SK-N-SH (cell line): Measurements from ENCODE around the gene STXBP6. TPM values are rescaled to one million over a fixed set of nuclear protein-coding genes. Genes with fewer than 3 reads are reported as not detected.

ENCODE experiments used
- CTCF ChIA-PET: fragments of 300-600, 350-600 bp; formaldehyde crosslinking; extraction: SDS; loops from one replicate; lab custom pipeline; 2021; lab: Yijun Ruan, JAX
- POLR2A ChIA-PET: fragments of 350-600 bp; sonication (Branson Sonifier 250); formaldehyde crosslinking; extraction: SDS; loops from one replicate; lab custom pipeline; 2020; ENCODE audit warnings: antibody characterized with exemption, inconsistent platforms; lab: Yijun Ruan, JAX
- DNase-seq: peaks from one replicate; pipeline ENCODE4 v3.0.0; 2012
- H2AFZ ChIP-seq: fragments of 200-600 bp; sonication (generic); 2 replicates; pipeline ENCODE4 v1.8.1; 2016; ENCODE audit warnings: antibody characterized with exemption, mild to moderate bottlenecking, low read depth
- H3F3A ChIP-seq: fragments of 200-600 bp; sonication (generic); replicated peaks from 2 replicates; pipeline ENCODE3; 2016; ENCODE audit warnings: antibody characterized with exemption, mild to moderate bottlenecking; ENCODE audit not compliant: insufficient read depth
- H3K27ac ChIP-seq, 2 experiments: fragments of 200-500 bp in 1 of 2; fragments of 200-600 bp in 1 of 2; sonication (Bioruptor generic) in 1 of 2; sonication (generic), shearing (Covaris generic) in 1 of 2; 2 replicates each; pipeline versions ENCODE4 v1.5.1 to v1.6.1; 2014 to 2016; ENCODE audit warnings: low read depth in 2 of 2, inconsistent platforms in 1 of 2, low read length in 1 of 2, mild to moderate bottlenecking in 1 of 2, mixed read lengths in 1 of 2
- H3K27me3 ChIP-seq: fragments of 200-600 bp; sonication (generic), shearing (Covaris generic); 2 replicates; pipeline ENCODE4 v1.6.1; 2016; ENCODE audit warnings: mixed run types; ENCODE audit not compliant: insufficient read depth
- H3K36me3 ChIP-seq, 2 experiments: fragments of 200-500 bp in 1 of 2; fragments of 200-600 bp in 1 of 2; sonication (Bioruptor generic) in 1 of 2; sonication (generic) in 1 of 2; replicated peaks in 1 of 2; 2 replicates each; pipeline versions ENCODE3 to v1.5.1; 2014 to 2016; ENCODE audit warnings: low read length in 1 of 2, mild to moderate bottlenecking in 1 of 2; ENCODE audit not compliant: insufficient read depth in 2 of 2, control insufficient read depth in 1 of 2
- H3K4me1 ChIP-seq, 2 experiments: fragments of 200-500 bp in 1 of 2; fragments of 200-600 bp in 1 of 2; sonication (Bioruptor generic) in 1 of 2; sonication (generic), shearing (Covaris generic) in 1 of 2; 2 replicates each; pipeline versions ENCODE4 v1.5.1 to v1.6.1; 2014 to 2016; ENCODE audit warnings: low read depth in 1 of 2, low read length in 1 of 2, mixed run types in 1 of 2; ENCODE audit not compliant: insufficient read depth in 2 of 2, control insufficient read depth in 1 of 2
- H3K4me2 ChIP-seq: fragments of 200-600 bp; sonication (generic), shearing (Covaris generic); 2 replicates; pipeline ENCODE4 v1.6.1; 2017; ENCODE audit warnings: mixed run types
- H3K4me3 ChIP-seq, 2 experiments: fragments of 200-500 bp in 1 of 2; fragments of 200-600 bp in 1 of 2; sonication (Bioruptor generic) in 1 of 2; sonication (generic), shearing (Covaris generic) in 1 of 2; 2 replicates each; pipeline versions ENCODE4 v1.5.1 to v1.8.1; 2014 to 2016; ENCODE audit warnings: low read depth in 2 of 2, inconsistent platforms in 1 of 2, low read length in 1 of 2, mild to moderate bottlenecking in 1 of 2, mixed read lengths in 1 of 2, moderate library complexity in 1 of 2
- H3K79me2 ChIP-seq: fragments of 200-600 bp; sonication (generic); 2 replicates; pipeline ENCODE4 v1.8.1; 2017; ENCODE audit warnings: mild to moderate bottlenecking; ENCODE audit not compliant: insufficient read depth
- H3K9ac ChIP-seq: fragments of 200-600 bp; sonication (generic); 2 replicates; pipeline ENCODE4 v1.6.1; 2017; ENCODE audit warnings: mixed run types
- H3K9me2 ChIP-seq: fragments of 200-600 bp; sonication (generic); 2 replicates; pipeline ENCODE4 v1.6.1; 2017; ENCODE audit warnings: mixed run types
- H3K9me3 ChIP-seq: fragments of 200-600 bp; sonication (generic); 2 replicates; pipeline ENCODE4 v1.6.1; 2017; ENCODE audit warnings: mixed run types, mild to moderate bottlenecking, moderate library complexity
- H4K20me1 ChIP-seq: fragments of 200-600 bp; sonication (generic); 2 replicates; pipeline ENCODE4 v1.6.1; 2017; ENCODE audit warnings: mild to moderate bottlenecking, mixed run types; ENCODE audit not compliant: insufficient read depth
- CHD2 ChIP-seq: fragments of 150-350 bp; IDR thresholded peaks from 2 replicates; pipeline ENCODE4 v1.6.1; 2018; ENCODE audit warnings: low read length; ENCODE audit not compliant: partially characterized antibody
- EP300 ChIP-seq, 2 experiments: IDR thresholded peaks; 2 replicates each; pipeline versions ENCODE4 v1.4.0 to v1.6.1; 2012; ENCODE audit warnings: borderline replicate concordance in 1 of 2, low read depth in 1 of 2, low read length in 1 of 2
- EZH2phosphoT487 ChIP-seq: fragments of 200-600 bp; sonication (generic); IDR thresholded peaks from 2 replicates; pipeline ENCODE4 v1.6.1; 2017; ENCODE audit warnings: low read depth, mixed run types, mild to moderate bottlenecking, antibody characterized with exemption, moderate library complexity, borderline replicate concordance
- FOSL2 ChIP-seq: IDR thresholded peaks from 2 replicates; pipeline ENCODE4 v1.4.0; 2012; ENCODE audit warnings: low read depth, mild to moderate bottlenecking, moderate library complexity, borderline replicate concordance
- FOXM1 ChIP-seq: IDR thresholded peaks from 2 replicates; pipeline ENCODE4 v1.4.0; 2012; ENCODE audit warnings: low read depth, mild to moderate bottlenecking
- GABPA ChIP-seq: IDR thresholded peaks from 2 replicates; pipeline ENCODE4 v1.4.0; 2012; ENCODE audit warnings: low read depth, mild to moderate bottlenecking
- JUND ChIP-seq: IDR thresholded peaks from 2 replicates; pipeline ENCODE4 v1.4.0; 2012
- MEF2A ChIP-seq: IDR thresholded peaks from 2 replicates; pipeline ENCODE4 v1.4.0; 2012; ENCODE audit warnings: low read depth, borderline replicate concordance
- POLR2AphosphoS5 ChIP-seq: IDR thresholded peaks from 2 replicates; pipeline ENCODE4 v1.6.1; 2012; ENCODE audit warnings: low read depth, low read length
- RFX5 ChIP-seq: IDR thresholded peaks from 2 replicates; pipeline ENCODE4 v1.6.1; 2012; ENCODE audit warnings: mild to moderate bottlenecking, improper control_type of control experiment, low read length
- RXRA ChIP-seq: IDR thresholded peaks from 2 replicates; pipeline ENCODE4 v1.4.0; 2012; ENCODE audit warnings: low read depth, mild to moderate bottlenecking, borderline replicate concordance
- SMC3 ChIP-seq: IDR thresholded peaks from 2 replicates; pipeline ENCODE4 v1.6.1; 2012; ENCODE audit warnings: low read depth, low read length, improper control_type of control experiment
- TAF1 ChIP-seq: IDR thresholded peaks from 2 replicates; pipeline ENCODE4 v1.6.1; 2012; ENCODE audit warnings: low read depth, mild to moderate bottlenecking, low read length, moderate library complexity, borderline replicate concordance
- TEAD4 ChIP-seq: IDR thresholded peaks from 2 replicates; pipeline ENCODE4 v1.4.0; 2012; ENCODE audit warnings: mild to moderate bottlenecking, borderline replicate concordance; ENCODE audit not compliant: insufficient read depth
- WGBS: methylation state at CpG from one replicate; pipeline ENCODE4 v1.1.6; 2017; ENCODE audit warnings: low lambda C conversion rate; 5-methylcytosine and 5-hydroxymethylcytosine counted together
- polyA plus RNA-seq, 3 experiments: library from polyadenylated mRNA; depleted of rRNA; stranded (reverse); fragments of >200 nt; gene quantifications; 2 replicates each; pipeline ENCODE4 v1.2.3, GENCODE V29; 2012
- TF ChIP-seq, protein P1 (sequence below): IDR thresholded peaks from 2 replicates; pipeline ENCODE4 v1.6.1; 2012; ENCODE audit warnings: mild to moderate bottlenecking, low read depth, low read length, moderate library complexity
- TF ChIP-seq, protein P2 (sequence below): fragments of 200-600 bp; sonication (generic); IDR thresholded peaks from 2 replicates; pipeline ENCODE4 v1.6.1; 2017; ENCODE audit warnings: antibody characterized with exemption, mild to moderate bottlenecking, moderate library complexity
- TF ChIP-seq, protein P3 (sequence below): IDR thresholded peaks from 2 replicates; pipeline ENCODE4; 2012

The STXBP6 gene
- polyA plus RNA-seq, 1 of the 3 experiments (the other 2 are of a cell fraction), result 0.16 TPM

DNA sequence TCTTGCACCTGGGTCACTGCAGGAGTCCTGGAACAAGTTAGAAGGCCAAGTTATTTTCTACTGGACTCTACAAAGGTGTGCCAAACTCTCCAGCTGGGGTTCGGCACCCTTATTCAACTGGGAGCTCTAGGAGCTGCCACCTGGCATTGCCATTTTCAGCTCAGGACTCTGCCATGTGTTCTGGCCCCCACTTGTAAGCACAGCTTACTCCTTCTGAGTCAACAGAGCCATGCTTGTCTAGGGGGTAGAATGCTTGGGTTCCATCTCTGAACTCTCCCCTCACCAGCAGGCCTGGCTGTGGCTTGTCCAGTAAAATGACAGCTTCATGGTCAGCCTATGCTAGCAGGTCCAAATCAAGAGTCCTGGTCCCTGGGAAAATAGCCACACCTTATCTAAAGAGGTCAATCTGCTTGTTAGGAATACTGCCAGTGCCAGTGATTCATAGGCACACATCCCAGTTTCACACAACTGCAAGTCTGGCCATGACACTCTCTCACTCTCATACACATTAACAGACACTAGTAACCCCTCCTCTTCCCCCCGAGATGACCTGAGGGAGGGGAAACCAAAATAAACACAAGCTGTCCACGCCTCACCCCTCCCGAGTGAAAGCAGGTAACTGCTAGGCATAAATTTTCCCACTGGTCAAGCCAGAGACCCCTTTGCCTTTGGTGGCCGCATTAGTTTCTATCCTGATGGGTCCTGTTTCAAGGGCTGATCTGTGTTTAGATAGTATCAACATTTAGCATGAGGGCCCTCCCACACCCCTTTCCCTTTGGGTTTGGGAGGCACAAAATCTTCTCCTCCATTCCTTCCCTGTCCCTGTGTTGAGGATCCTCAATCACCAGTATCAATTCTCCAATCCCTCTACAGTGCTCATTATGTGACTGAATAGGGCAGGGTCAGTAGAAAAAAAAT, 233.7 kb downstream of the STXBP6 start (continued):
- TF ChIP-seq, protein P1, sequence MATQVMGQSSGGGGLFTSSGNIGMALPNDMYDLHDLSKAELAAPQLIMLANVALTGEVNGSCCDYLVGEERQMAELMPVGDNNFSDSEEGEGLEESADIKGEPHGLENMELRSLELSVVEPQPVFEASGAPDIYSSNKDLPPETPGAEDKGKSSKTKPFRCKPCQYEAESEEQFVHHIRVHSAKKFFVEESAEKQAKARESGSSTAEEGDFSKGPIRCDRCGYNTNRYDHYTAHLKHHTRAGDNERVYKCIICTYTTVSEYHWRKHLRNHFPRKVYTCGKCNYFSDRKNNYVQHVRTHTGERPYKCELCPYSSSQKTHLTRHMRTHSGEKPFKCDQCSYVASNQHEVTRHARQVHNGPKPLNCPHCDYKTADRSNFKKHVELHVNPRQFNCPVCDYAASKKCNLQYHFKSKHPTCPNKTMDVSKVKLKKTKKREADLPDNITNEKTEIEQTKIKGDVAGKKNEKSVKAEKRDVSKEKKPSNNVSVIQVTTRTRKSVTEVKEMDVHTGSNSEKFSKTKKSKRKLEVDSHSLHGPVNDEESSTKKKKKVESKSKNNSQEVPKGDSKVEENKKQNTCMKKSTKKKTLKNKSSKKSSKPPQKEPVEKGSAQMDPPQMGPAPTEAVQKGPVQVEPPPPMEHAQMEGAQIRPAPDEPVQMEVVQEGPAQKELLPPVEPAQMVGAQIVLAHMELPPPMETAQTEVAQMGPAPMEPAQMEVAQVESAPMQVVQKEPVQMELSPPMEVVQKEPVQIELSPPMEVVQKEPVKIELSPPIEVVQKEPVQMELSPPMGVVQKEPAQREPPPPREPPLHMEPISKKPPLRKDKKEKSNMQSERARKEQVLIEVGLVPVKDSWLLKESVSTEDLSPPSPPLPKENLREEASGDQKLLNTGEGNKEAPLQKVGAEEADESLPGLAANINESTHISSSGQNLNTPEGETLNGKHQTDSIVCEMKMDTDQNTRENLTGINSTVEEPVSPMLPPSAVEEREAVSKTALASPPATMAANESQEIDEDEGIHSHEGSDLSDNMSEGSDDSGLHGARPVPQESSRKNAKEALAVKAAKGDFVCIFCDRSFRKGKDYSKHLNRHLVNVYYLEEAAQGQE, result no peak
- TF ChIP-seq GABPA (no peak), JUND (no peak), SMC3 (no peak), RFX5 (no peak), MEF2A (no peak), FOXM1 (no peak), FOSL2 (no peak)
- TF ChIP-seq, protein P2, sequence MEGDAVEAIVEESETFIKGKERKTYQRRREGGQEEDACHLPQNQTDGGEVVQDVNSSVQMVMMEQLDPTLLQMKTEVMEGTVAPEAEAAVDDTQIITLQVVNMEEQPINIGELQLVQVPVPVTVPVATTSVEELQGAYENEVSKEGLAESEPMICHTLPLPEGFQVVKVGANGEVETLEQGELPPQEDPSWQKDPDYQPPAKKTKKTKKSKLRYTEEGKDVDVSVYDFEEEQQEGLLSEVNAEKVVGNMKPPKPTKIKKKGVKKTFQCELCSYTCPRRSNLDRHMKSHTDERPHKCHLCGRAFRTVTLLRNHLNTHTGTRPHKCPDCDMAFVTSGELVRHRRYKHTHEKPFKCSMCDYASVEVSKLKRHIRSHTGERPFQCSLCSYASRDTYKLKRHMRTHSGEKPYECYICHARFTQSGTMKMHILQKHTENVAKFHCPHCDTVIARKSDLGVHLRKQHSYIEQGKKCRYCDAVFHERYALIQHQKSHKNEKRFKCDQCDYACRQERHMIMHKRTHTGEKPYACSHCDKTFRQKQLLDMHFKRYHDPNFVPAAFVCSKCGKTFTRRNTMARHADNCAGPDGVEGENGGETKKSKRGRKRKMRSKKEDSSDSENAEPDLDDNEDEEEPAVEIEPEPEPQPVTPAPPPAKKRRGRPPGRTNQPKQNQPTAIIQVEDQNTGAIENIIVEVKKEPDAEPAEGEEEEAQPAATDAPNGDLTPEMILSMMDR, result no peak

DNA sequence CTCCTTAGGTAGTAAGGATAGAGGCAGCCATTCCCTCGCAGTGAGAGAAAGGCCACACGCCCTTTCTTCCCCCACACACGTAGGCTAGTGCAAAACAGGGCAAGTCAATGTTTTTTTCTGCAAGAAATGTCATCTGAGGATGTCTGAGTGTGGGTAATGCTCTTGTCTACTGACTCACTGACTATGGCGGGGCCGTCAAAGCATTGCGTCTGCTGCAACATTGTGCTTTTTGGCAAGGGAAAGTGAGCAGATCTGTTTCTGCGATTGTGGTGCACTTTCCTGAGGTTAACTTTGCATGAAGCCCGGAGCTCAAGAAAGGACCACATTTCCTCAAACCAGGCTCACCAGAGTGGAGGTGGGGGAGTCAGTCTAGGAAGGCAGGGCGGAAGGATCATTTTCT, 234.4 kb downstream of the STXBP6 start:
- 7% methylated on average over 9 of the region's 9 CpGs for WGBS
- no peaks in the 10 kb centered on the region for H3K9me2 ChIP-seq
- H3K27me3 ChIP-seq, result peaks cover 7% of the 10 kb centered on the region; the same call in 1 of the 2 replicates
- no peak for DNase-seq
- H3K79me2 ChIP-seq, result no peaks in the 10 kb centered on the region
- H4K20me1 ChIP-seq, result no peaks in the 10 kb centered on the region
- POLR2A ChIA-PET, result no interaction called here
- H3K9ac ChIP-seq, result no peak overlapping the region
- no peak overlapping the region for H3K4me3 ChIP-seq
- H2AFZ ChIP-seq, result no peak overlapping the region
- no peaks in the 10 kb centered on the region for H3F3A ChIP-seq
- CTCF ChIA-PET, result interaction anchor here (1.3 to 2.8 kb wide), 2 partner anchors 9 kb away, joined by 4 to 25 read pairs; no protein-coding TSS in a partner anchor
- no peaks in the 10 kb centered on the region for H3K4me1 ChIP-seq
- H3K9me3 ChIP-seq, result no peaks in the 10 kb centered on the region
- H3K36me3 ChIP-seq, result no peaks in the 10 kb centered on the region
- no peak overlapping the region for H3K4me2 ChIP-seq
- H3K27ac ChIP-seq, result no peak overlapping the region
- TF ChIP-seq TEAD4 (no peak), FOSL2 (no peak), POLR2AphosphoS5 (no peak), TAF1 (no peak), SMC3 (no peak), EP300 (IDR thresholded peaks at IDR 0.05; ENCODE audit: borderline replicate concordance in 1 of 2, low read depth in 1 of 2, low read length in 1 of 2) (no peak), CHD2 (no peak), EZH2phosphoT487 (no peak), RXRA (no peak)
- TF ChIP-seq, protein P3, sequence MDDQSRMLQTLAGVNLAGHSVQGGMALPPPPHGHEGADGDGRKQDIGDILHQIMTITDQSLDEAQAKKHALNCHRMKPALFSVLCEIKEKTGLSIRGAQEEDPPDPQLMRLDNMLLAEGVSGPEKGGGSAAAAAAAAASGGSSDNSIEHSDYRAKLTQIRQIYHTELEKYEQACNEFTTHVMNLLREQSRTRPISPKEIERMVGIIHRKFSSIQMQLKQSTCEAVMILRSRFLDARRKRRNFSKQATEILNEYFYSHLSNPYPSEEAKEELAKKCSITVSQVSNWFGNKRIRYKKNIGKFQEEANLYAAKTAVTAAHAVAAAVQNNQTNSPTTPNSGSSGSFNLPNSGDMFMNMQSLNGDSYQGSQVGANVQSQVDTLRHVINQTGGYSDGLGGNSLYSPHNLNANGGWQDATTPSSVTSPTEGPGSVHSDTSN, result no peak
- TF ChIP-seq, protein P1, result no peak
